ENCODE measurements around the gene RNPEP. TPM values are rescaled to one million over a fixed set of nuclear protein-coding genes. Genes with fewer than 3 reads are reported as not detected.
A peak's percentile ranks its signal among the peaks of the same experiment; 100 is the strongest.
"Not testable (repeated sequence)": the region's sequence is repeated elsewhere in the genome, so short reads cannot be mapped to it uniquely, and the experiment has no call there.

Gene RNPEP
- total RNA-seq, 1 donor from 2014 or later = 11.4 TPM

GRCh38 chr1:202009326-202010179 lies 27.1 kb downstream of the RNPEP start:
- FAIRE-seq (peak; percentile 64), DNase-seq (ENCODE audit: low spot score in 2 of 2) (peak; percentile 73 to 85)

GRCh38 chr1:202010180-202011015 lies 27.9 kb downstream of the RNPEP start, which contains the start of gene ELF3:
ELF3 (plus strand) TSS chr1:202010587; CDS start chr1:202011137, 550 bp downstream.
- FAIRE-seq (no peak), DNase-seq (ENCODE audit: low spot score in 2 of 2) (no peak)

GRCh38 chr1:202011994-202012393 lies 29.5 kb downstream of the RNPEP start:
- FAIRE-seq (no peak), DNase-seq (ENCODE audit: low spot score in 2 of 2) (no peak)

- no peak for FAIRE-seq
These were observed 30.4 kb downstream of the RNPEP start for GRCh38 chr1:202012544-202013478.

GRCh38 chr1:202013603-202014002 lies 31.2 kb downstream of the RNPEP start:
- DNase-seq (ENCODE audit: low spot score in 2 of 2) (no peak), FAIRE-seq (no peak)

More at GRCh38 chr1:202012544-202013478, 30.4 kb downstream of the RNPEP start:
- no peak for DNase-seq (ENCODE audit: low spot score in 2 of 2)

GRCh38 chr1:202014060-202014459 lies 31.6 kb downstream of the RNPEP start:
- DNase-seq (ENCODE audit: low spot score in 2 of 2) = no peak

GRCh38 chr1:202014915-202015661 lies 32.6 kb downstream of the RNPEP start:
- DNase-seq (ENCODE audit: low spot score in 2 of 2) = no peak

More at GRCh38 chr1:202014060-202014459, 31.6 kb downstream of the RNPEP start:
- no peak for FAIRE-seq

GRCh38 chr1:202015662-202015937 lies 33.2 kb downstream of the RNPEP start:
- DNase-seq (ENCODE audit: low spot score in 2 of 2) (no peak), FAIRE-seq (no peak)

More at GRCh38 chr1:202014915-202015661, 32.6 kb downstream of the RNPEP start:
- no peak for FAIRE-seq

- no peak for DNase-seq (ENCODE audit: low spot score in 2 of 2)
- no peak for FAIRE-seq
These were observed 33.8 kb downstream of the RNPEP start for GRCh38 chr1:202016022-202016810.

- FAIRE-seq = no peak
- DNase-seq (ENCODE audit: low spot score in 2 of 2) = no peak
These were observed 34.6 kb downstream of the RNPEP start for GRCh38 chr1:202016811-202017748.

GRCh38 chr1:202017749-202018467 lies 35.5 kb downstream of the RNPEP start:
- no peak for FAIRE-seq
- DNase-seq (ENCODE audit: low spot score in 2 of 2) = no peak

- FAIRE-seq = no peak
- no peak for DNase-seq (ENCODE audit: low spot score in 2 of 2)
These were observed 36.2 kb downstream of the RNPEP start for GRCh38 chr1:202018468-202019234.

- FAIRE-seq; DNase-seq (ENCODE audit: low spot score in 2 of 2): not testable (repeated sequence)
These were observed 36.7 kb downstream of the RNPEP start for GRCh38 chr1:202019235-202019558.

- no peak for DNase-seq (ENCODE audit: low spot score in 2 of 2)
- FAIRE-seq = no peak
These were observed 40.6 kb downstream of the RNPEP start for GRCh38 chr1:202023001-202023433.

GRCh38 chr1:202029171-202029665 lies 46.8 kb downstream of the RNPEP start:
- FAIRE-seq (peak; percentile 28), DNase-seq (ENCODE audit: low spot score in 2 of 2) (peak in 1 of 2 donors; percentile 50)

- FAIRE-seq = no peak
- DNase-seq (ENCODE audit: low spot score in 2 of 2) = no peak
These were observed 47.3 kb downstream of the RNPEP start for GRCh38 chr1:202029727-202030126.
